NCI-H2107 treated with DMSO at 0.1 percent for 48 hours (cell line): ENCODE data around the gene SAMD9.
"Not testable (repeated sequence)": the region's sequence is repeated elsewhere in the genome, so short reads cannot be mapped to it uniquely, and the experiment has no call there.

ENCODE experiments used
- DNase-seq: peaks from one replicate; lab custom pipeline; 2025; ENCODE audit not compliant: unreplicated experiment; lab: John Stamatoyannopoulos, UW

SAMD9 gene

DNA sequence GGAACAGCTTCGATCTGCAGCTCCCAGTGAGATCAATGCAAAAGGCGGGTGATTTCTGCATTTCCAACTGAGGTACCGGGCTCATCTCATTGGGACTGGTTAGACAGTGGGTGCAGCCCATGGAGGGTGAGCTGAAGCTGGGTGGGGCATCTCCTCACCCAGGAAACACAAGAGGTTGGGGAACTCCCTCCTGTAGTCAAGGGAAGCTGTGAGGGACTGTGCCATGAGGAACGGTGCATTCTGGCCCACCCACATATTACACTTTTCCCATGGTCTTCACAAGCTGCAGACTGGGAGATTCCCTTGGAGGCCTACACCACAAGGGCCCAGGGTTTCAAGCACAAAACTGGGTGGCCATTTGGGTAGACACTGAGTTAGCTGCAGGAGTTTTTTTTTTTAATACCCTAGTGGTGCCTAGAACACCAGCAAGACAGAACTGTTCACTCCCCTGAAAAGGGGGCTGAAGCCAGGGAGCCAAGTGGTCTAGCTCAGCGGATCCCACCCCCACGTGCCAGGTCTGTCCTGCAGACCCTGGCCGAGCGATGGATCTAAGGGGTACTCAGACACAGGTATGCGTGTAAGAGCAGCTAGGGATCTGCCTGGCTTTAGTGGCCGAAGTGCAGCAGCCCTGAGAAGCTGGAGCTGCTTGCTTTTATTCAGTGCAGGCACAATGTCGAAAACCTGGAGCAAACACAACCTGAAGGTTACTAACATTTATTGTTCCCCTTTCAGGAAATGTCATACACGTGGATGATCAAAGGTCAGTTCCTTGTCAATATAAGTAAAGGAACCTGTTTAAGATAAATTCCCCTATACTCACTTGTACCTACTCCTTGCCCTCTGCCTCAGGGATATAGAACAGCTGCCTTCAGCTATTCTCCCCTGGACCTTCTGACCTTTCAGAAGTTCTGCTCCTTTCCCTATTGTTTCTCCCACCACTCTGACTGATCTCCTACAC lies 3.1 kb upstream of the SAMD9 start:
- DNase-seq, result no peak

DNA sequence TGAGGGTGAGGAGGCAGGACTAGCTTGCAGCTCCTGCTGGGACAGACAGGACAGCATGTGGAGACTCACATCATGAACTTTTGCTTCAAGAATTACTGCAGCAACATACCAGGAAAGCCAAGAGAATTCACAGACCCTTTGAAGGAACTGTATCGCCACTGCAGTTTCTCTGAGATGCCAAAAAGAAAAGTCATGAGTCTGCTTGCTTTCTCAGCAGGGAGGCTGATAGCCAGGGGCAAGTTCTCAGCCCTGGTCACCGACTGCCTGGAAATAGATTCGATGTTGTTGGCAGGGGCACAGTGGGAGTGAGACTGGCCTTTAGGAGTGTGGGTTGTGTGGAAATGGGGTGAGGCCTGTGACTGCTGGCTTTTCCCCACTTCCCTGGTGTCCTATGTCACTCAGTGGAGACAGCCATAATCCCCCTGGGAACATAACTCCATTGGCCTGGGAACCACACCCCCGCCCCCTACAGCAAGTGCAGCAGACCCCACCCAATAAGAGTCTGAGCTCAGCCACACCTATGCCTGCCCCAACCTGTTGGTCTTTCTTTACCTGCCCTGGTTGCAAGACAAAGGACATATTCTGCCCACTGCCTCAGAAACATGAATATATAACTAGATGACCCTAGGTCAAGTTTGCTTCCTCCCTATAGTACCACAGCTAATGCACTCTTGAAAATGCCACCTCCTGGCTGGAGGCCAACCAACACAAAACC lies 1.6 kb upstream of the SAMD9 start:
- DNase-seq, result no peak

DNA sequence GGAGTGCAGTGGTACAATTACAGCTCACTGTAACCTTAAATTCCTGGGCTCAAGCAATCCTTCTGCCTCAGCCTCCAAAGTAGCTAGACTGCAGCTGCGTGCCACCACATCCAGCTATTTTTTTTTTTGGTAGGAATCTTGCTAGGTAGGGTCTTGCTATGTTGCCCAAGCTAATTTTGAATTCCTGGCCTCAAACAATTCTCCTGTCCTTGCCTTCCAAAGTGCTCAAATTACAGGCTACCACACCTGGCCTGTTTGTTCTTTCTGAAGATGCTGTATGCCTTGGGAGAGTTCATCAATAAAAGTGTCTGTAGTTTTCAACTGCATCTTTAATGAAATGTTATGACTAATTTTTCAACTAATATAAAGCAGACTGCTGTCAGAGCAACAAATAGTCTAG lies 452 bp downstream of the SAMD9 start:
- no peak for DNase-seq

DNA sequence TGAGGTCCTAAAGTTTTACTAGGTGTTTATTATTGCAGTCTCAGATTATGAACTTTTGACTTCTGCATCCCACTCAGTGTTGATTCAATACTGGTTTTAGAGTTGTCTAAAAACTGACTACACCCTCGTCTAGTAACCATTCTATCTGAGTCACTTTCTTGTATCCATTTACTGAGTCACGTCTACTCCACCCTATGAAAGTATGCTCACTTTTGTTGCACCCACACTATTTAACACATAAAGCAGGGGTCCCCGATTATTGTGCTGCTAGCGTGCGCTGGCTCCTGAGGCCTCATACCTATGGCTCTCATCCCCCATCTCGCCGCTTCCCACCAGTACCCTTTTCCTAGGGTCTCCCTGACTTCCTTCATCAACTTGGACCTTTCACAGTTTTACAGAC lies 2.0 kb downstream of the SAMD9 start:
- no peak for DNase-seq

DNA sequence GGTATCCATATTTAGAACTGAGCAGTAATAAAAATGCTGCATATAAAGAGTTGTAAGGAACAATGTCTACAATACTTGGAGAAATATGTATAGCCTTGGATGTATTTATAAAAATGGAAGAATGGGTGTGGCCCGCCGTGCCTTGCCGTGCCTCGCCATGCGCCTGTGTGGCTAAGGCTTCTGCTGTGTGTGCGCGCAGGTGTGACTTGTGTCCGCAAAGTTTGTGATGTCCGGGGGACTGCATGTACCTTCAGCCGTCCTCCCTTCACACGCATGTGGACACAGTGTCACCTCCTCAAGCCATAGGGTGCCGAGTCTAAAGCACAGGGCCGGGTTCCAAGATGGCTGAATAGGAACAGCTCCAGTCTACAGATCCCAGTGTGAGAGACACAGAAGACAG lies 9.8 kb downstream of the SAMD9 start:
- no peak for DNase-seq

DNA sequence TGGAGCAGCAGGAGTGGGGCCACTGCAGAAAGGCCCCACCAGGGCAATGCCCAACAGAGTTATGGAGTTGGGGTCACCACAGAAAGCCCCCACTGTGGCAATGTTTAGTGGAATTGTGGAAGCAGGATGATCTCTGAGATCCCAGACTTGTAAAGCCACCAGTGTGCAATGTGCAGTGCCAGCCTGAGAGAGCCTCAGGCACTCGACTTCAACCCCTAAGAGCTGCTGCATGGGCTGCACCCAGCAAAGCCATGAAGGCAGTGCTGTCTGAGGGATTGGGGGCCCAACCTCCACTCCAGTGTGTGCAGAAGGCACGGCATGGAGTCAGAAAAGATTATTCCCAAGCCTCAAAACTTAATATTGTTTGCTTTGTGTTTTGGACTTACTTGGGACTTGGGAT lies 20.4 kb downstream of the SAMD9 start:
- DNase-seq, result no peak

DNA sequence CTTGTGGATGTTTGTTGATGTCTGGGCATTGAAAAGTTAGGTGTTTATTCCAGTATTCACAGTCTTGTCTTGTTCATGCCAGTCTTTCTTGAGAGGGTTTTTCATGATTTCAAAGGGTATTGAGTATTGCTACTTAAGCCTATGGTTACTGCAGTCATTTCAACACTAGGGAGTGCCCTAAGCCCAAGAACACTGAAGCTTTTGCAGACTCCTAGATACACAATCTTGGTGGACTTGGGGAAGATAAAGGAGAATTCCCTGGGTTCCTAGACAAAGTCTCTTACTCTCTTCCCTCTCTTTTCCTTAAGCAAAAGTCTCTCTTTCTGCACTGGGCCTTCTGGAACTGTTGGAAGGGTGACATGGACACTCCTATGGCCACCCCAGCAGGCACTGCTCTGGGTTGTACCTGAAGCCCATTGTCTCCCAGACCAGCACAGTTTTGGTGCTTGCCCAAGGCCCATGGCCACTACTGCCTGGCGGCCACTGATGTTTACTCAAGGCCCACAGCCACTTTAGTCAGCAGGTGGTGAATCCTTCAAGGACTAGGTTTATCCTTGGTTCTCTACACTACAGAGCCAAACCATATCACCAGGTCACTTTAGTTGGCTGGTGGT lies 24.9 kb downstream of the SAMD9 start:
- no peak for DNase-seq

DNA sequence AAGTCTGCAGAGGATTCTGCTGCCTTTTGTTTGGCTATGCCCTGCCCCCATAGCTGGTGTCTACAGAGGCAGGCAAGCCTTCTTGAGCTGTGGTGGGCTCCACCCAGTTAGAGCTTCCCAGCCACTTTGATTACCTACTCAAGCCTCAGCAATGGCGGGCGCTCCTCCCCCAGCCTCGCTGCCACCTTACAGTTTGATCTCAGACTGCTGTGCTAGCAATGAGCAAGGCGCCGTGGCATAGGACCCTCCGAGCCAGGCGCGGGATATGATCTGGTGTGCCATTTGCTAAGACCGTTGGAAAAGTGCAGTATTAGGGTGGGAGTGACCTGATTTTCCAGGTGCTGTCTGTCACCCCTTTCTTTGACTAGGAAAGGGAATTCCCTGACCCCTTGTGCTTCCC lies 44.4 kb downstream of the SAMD9 start:
- DNase-seq, result not testable (repeated sequence)

DNA sequence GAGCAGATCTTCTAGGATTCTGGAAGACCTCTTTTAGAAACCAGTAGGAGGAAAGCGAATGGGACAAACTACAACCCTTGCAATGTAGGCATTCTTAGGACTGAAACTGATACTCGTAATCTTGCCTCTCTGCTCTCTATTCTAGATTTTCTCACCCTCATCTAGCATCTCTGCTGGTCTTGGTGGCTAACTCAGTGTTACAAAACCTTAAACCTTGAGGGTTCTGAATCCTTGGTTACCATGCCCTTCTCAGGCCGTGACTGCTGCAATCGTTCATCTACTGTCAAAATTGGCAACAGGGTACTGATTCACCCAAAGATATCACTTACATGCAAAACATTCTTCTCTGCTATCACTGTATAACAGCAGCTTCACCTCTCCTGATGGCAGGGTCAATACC lies 55.2 kb downstream of the SAMD9 start:
- DNase-seq, result no peak

DNA sequence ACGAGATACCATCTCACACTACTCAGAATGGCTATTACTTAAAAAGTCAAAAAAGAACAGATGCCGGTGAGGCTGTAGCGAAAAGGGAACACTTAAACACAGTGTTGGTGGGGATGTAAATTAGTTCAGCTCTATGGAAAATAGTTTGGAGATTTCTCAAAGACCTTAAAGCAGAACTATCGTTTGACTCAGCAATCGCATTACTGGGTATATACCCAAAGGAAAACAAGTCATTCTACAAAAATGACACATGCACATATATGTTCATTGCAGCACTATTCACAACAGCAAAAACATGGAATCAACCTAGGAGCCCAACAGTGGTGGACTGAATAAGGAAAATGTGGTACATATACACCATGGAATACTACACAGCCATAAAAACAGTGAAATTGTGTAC lies 56.9 kb downstream of the SAMD9 start:
- DNase-seq, result no peak

DNA sequence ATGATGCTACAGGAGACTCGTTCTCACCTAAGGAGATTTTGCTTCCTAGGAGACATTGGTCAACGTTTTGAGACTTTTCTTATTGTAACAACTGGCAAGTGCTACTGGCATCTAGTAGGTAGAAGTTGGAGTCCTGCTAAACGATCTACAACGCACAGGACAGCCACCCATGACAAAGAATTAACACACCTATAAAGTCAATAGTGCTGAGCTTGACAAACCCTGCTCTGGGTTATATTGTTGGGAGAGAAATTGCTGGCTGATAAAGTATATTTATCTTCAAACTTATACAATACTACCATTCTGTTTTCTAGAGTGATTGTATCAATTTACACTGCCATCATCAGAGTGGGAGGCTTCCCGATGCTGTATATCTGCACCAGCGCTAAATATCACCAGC lies 57.8 kb downstream of the SAMD9 start:
- DNase-seq, result no peak

DNA sequence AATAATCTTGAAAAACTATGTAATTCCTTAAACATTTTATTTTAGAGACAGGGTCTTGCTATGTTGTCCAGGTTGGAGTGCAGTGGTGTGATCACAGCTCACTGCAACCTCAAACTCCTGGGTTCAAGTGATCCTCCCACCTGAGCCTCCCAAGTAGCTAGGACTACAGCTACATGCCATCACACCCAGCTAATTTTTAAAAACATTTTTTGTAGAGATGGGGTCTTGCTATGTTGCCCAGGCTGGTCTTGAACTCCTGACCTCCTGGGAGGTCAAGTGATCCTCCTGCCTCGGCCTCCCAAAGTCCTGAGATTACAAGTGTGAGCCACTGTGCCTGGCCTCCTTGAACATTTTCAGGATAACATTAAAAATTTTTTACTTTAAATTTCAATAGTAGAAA lies 61.2 kb downstream of the SAMD9 start:
- not testable (repeated sequence) for DNase-seq

DNA sequence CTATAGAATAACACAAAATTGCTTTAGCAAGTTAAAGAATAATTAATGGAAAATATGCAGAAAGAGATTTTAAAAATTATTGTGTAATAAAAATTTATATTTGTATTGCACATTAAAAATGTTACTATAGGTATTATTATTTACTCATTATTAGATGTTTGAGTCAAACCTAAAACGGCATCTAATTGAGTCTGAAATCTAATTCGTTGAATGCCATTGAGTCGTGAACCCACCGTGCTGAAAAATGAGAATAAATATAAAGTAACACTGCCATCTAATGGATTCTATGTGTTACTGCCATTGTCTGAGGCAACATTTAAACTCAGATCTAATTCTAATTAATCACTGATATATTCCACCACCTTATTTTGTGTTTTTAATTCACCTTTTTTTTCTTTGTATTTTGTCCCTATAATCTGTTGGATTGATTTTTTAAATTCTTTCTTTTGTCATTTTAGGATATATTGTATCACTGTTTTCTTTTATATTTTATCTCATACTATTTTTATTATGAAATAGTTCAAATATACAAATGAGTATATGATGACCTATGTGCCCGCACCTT lies 62.2 kb downstream of the SAMD9 start:
- peak; percentile 74 for DNase-seq

DNA sequence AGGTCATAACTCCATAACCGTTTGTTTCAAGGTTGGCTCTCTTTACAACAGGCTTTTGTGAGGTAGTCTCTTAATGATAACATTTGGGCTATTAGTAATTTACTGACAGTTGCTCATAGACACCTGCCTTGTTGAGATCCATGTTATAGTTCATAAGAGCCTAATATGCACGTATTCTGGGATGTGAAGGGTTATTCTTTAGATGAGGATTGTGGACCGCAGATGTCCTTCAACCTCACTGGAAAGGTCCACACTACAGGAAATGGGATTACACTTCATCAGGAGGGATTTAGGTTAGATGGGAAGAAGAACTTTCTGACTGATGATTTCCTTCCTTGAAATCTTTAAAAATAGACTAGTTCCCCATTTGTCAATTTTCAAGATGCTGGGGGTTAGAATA lies 62.8 kb downstream of the SAMD9 start:
- DNase-seq, result no peak

DNA sequence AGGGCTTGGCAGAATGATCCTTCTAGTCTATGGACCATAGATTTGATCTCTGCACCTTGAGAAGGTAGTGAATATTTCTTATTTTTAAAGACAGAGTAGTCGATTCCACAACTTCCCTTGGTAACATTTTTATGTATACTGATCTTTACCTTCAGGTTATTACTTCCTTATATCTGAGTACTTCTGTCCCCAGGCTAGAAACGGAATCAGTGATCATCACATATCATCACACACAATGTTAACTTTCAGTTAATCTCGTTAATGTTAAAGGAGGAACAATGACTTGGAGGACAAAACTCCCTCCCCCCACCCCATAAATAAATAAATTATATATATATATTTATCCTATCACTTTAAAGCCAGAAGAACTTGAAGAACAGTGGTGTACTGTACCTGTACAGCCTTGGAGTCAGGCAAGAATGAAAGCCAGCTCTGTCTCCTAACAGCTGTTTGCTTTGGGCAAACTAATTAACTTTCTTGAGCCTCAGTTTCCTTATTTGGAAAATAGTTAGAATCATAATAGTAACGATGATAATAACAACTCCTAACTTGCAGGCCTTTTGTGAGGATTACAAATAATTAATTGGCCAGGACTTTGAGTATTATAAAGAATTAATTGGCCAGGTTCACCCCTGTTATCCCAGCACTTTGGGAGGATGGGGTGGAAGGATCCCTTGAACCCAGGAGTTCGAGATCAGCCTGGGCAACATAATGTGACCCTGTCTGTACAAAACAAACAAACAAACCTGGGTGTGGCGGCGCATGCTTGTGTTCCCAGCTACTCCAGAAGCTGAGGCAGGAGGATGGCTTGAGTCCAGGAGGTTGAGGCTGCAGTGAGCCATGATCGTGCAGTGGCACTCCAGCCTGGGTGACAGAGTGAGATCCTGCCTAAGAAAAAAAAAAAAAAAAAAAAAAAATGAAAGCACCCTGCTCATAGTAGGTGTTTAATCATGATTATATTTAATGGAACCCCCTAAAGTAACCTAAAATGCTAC lies 63.5 kb downstream of the SAMD9 start:
- DNase-seq, result no peak

DNA sequence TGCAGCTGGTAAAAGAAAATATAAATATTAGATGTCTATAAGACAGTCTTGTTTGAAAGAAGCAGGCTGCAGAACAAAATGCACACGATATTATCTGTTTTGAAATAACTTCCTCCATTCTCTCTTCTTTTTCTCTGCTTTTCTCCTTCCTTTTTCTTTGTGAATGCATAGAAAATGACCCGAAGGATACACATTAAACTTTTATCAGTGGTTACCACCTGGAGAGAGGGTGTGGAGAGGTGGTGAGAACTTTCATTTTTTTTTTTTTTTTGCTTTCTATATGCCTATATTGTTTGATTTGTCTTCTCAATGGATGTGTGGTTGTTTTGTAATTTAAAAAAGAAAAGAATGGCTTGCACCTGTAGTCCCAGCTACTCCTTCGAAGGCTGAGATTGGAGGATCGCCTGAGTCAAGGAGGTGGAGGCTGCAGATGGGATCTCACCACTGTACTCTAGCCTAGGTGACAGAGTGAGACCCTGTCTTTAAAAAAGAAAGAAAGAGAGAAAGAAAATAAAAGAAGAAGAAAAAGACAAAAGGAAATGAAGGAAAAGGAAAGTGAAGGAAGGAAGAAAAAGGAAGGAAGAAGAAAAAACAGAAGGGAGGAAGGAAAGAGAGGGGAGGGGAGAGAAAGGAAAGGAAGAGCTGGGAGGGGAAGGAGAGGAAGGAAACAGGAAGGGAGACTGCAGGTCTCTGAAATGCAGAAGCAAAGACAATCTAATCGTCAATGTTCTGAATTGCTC lies 64.4 kb downstream of the SAMD9 start:
- no peak for DNase-seq

DNA sequence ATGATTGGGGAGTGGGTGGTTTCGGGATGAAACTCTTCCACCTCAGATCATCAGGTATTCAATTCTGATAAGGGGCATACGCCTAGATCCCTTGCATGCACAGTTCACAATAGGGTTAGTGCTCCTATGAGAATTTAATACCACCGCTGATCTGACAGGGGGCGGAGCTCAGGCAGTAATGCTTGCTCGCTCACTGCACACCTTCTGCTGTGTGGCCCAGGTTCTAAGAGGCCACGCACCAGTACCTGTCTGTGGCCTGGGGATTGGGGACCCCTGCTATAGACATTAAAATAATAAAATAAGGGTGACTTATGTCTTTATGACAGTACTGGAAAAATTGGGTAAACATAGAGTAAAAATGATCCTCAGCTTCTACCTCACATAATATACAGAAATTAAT lies 66.1 kb downstream of the SAMD9 start:
- DNase-seq, result no peak
